Measurements from ENCODE around the gene PC.
"Not testable (repeated sequence)": the region's sequence is repeated elsewhere in the genome, so short reads cannot be mapped to it uniquely, and the experiment has no call there.

The PC gene

DNA sequence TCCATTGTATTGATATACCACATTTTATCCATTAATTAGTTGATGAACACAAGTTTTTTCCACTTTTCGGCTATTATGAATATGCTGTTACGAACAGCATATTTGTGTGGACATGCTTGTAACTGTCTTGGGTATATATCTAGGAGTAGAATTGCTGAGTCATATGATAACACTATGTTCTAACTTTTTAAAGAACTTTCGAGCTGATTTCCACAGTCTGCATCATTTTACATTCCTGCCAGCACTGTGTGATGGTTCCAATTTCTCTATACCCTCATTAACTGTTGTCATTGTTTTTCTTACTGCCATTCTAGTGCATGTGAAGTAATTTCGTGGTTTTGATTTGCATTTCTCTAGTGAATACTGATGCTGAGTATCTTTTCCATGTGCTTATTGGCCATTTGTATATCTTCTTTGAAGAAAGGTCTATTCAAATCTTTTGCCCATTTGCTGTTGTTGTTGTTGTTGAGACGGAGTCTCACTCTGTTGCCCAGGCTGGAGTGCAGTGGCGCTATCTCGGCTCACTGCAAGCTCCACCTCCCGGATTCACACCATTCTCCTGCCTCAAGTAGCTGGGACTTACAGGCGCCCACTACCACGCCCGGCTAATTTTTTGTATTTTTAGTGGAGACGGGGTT lies 122.3 kb downstream of the PC start:
- DNase-seq = no peak
- H3K4me1 ChIP-seq = peaks cover 0 to 9% (median 3%) of the 10 kb centered on the region in 4 donors
- TF ChIP-seq, protein P1, sequence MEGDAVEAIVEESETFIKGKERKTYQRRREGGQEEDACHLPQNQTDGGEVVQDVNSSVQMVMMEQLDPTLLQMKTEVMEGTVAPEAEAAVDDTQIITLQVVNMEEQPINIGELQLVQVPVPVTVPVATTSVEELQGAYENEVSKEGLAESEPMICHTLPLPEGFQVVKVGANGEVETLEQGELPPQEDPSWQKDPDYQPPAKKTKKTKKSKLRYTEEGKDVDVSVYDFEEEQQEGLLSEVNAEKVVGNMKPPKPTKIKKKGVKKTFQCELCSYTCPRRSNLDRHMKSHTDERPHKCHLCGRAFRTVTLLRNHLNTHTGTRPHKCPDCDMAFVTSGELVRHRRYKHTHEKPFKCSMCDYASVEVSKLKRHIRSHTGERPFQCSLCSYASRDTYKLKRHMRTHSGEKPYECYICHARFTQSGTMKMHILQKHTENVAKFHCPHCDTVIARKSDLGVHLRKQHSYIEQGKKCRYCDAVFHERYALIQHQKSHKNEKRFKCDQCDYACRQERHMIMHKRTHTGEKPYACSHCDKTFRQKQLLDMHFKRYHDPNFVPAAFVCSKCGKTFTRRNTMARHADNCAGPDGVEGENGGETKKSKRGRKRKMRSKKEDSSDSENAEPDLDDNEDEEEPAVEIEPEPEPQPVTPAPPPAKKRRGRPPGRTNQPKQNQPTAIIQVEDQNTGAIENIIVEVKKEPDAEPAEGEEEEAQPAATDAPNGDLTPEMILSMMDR (IDR thresholded peaks at IDR 0.05) = no peak
- H3K27ac ChIP-seq = no peak overlapping the region
- H3K27me3 ChIP-seq = no peaks in the 10 kb centered on the region
- H3K36me3 ChIP-seq = peaks cover 0 to 19% (median 0%) of the 10 kb centered on the region in 3 donors
- no peak overlapping the region for H3K4me3 ChIP-seq
- intact Hi-C loops (cut with DNase I; ENCODE audit: low total_unique reads) = loop anchor here (2.0 kb wide), 1 partner anchor 141 kb away; no protein-coding TSS in a partner anchor
- no peaks in the 10 kb centered on the region for H3K9me3 ChIP-seq

DNA sequence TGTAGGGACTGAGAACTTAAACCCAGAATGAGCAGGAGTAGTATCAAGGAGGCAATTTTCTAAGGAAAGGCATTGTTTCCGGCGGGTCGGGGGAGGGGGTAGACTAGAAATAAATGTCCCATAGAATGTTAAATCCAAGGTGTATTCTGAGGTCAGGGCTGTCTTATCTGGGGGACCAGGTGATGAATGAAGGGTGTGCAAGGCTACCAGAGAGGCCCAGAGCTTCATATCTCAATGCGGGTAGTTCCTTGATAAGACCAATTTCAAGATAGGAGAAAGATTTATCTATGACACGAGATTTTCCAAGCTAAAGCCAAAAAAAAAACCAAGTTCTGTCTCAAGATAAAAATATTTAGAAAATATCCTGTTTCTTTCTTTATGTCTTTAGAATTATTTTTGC lies 123.2 kb downstream of the PC start:
- Histone ChIP-seq H3K4me3 (no peak overlapping the region), H3K36me3 (peaks cover 0 to 19% (median 0%) of the 10 kb centered on the region in 3 donors), H3K27ac (no peak overlapping the region), H3K4me1 (no peaks in the 10 kb centered on the region), H3K27me3 (no peaks in the 10 kb centered on the region), H3K9me3 (no peaks in the 10 kb centered on the region)
- intact Hi-C loops (cut with DNase I; ENCODE audit: low total_unique reads) = loop anchor here (2.0 kb wide), 1 partner anchor 140 kb away; no protein-coding TSS in a partner anchor
- no peak for DNase-seq
- TF ChIP-seq, protein P1 (IDR thresholded peaks at IDR 0.05) = no peak

DNA sequence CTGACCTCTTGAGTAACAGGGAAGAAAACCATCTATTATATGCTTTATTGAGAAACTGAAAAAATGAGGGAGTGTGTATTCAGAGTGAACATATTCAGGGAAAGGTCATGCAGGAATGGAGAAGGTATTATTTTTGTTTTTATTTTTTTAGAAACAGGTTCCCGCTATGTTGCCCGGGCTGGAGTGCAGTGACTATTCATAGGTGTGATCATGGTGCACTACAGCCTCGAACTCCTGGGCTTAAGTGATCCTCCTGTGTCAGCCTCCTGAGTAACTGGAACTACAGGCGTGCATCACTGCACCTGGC lies 123.7 kb downstream of the PC start:
- H3K4me3 ChIP-seq = no peak overlapping the region
- H3K27me3 ChIP-seq = no peaks in the 10 kb centered on the region
- intact Hi-C loops (cut with DNase I; ENCODE audit: low total_unique reads) = loop anchor here (2.0 kb wide), 1 partner anchor 140 kb away; no protein-coding TSS in a partner anchor
- peaks cover 0 to 19% (median 0%) of the 10 kb centered on the region in 3 donors for H3K36me3 ChIP-seq
- no peak overlapping the region for H3K27ac ChIP-seq
- no peaks in the 10 kb centered on the region for H3K4me1 ChIP-seq
- TF ChIP-seq, protein P1 (IDR thresholded peaks at IDR 0.05) = no peak
- no peak for DNase-seq
- no peaks in the 10 kb centered on the region for H3K9me3 ChIP-seq

DNA sequence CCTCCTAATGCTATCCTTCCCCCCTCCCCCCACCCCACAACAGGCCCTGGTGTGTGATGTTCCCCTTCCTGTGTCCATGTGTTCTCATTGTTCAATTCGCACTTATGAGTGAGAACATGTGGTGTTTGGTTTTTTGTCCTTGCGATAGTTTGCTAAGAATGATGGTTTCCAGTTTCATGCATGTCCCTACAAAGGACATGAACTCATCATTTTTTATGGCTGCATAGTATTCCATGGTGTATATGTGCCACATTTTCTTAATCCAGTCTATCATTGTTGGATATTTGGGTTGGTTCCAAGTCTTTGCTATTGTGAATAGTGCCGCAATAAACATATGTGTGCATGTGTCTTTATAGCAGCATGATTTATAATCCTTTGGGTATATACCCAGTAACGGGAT lies 133.6 kb downstream of the PC start:
- H3K27ac ChIP-seq; intact Hi-C loops (cut with DNase I; ENCODE audit: low total_unique reads); H3K27me3 ChIP-seq; DNase-seq; H3K9me3 ChIP-seq; H3K4me1 ChIP-seq; H3K4me3 ChIP-seq: not testable (repeated sequence)
- peaks cover 0 to 11% (median 0%) of the 10 kb centered on the region in 3 donors for H3K36me3 ChIP-seq

DNA sequence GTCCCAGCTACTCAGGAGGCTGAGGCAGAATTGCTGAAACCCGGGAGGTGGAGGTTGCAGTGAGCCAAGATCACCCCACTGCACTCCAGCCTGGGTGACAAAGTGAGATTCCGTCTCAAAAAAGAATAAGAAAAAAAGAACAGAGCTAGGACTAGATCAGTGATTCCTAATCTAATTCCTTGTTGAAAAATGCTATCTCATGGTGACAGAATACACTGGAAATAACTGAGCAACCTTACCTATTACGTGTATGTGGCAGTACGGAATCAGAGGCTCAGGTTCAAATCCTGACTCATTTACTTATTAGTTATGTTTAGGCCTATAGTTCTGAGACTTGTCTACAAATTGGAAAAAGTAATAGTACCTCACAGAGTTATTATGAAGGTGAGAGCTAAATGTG lies 134.5 kb downstream of the PC start:
- Histone ChIP-seq H3K36me3 (peaks cover 0 to 11% (median 0%) of the 10 kb centered on the region in 3 donors), H3K9me3 (no peaks in the 10 kb centered on the region), H3K4me1 (no peaks in the 10 kb centered on the region), H3K27me3 (no peaks in the 10 kb centered on the region), H3K27ac (no peak overlapping the region), H3K4me3 (no peak overlapping the region)
- no peak for DNase-seq
- intact Hi-C loops (cut with DNase I; ENCODE audit: low total_unique reads) = no loop called here
- TF ChIP-seq, protein P1 (IDR thresholded peaks at IDR 0.05) = no peak

DNA sequence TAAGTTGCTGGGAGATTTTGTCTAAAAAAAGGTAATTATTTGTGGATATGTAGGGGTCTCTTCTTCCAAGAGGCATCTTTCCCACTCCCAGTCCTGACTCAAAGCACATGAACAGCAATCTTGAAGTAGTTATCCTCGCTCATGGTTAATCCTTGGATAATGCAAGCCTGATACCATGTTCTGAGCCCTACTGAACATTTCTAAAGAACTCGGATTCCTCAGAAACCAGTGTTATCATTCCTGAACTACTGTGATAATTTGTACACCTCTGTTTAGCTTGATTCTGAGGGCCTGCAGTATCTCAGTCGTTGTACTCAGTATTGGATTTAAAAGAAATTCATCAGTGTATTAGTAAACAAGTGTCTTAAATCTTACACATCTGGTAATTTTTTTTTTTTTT lies 137.3 kb downstream of the PC start:
- TF ChIP-seq, protein P1 (IDR thresholded peaks at IDR 0.05) = no peak
- Histone ChIP-seq H3K4me1 (no peaks in the 10 kb centered on the region), H3K36me3 (peaks cover 0 to 26% (median 3%) of the 10 kb centered on the region in 3 donors), H3K27me3 (no peaks in the 10 kb centered on the region), H3K4me3 (no peak overlapping the region), H3K27ac (no peak overlapping the region), H3K9me3 (no peaks in the 10 kb centered on the region)
- no peak for DNase-seq
- intact Hi-C loops (cut with DNase I; ENCODE audit: low total_unique reads) = no loop called here

All from tibial artery (tissue), 4 donors.